G401 (cell line): Measurements from ENCODE around the gene PHYH. TPM values are rescaled to one million over a fixed set of nuclear protein-coding genes. Genes with fewer than 3 reads are reported as not detected.

ENCODE experiments used
- DNase-seq: peaks from one replicate; pipeline ENCODE4 v3.0.0-alpha.2; 2015; ENCODE audit warnings: low spot score
- in situ Hi-C: cut with HindIII; loops from 2 replicates; pipeline ENCODE4 v1.10.0; 2016; ENCODE audit warnings: low sequenced_read_pairs, mixed read lengths
- total RNA-seq: library from RNA; depleted of rRNA; stranded (reverse); fragments of >200 nt; shearing (Covaris generic); gene quantifications from 2 replicates; pipeline ENCODE4 v1.2.3, GENCODE V29; 2014

The PHYH gene
- total RNA-seq, 1 experiment from 2014 or later = 32.9 TPM

GRCh38 chr10:13327534-13327933, 27.7 kb upstream of the PHYH start:
- in situ Hi-C loops = no loop called here
- no peak for DNase-seq

GRCh38 chr10:13322615-13323148, 22.8 kb upstream of the PHYH start:
- in situ Hi-C loops = no loop called here
- no peak for DNase-seq

GRCh38 chr10:13321576-13321975, 21.7 kb upstream of the PHYH start:
- in situ Hi-C loops = no loop called here
- DNase-seq = no peak

GRCh38 chr10:13319166-13319565, 19.3 kb upstream of the PHYH start:
- in situ Hi-C loops = no loop called here
- no peak for DNase-seq

GRCh38 chr10:13317474-13317873, 17.6 kb upstream of the PHYH start:
- in situ Hi-C loops = no loop called here
- DNase-seq = no peak

- DNase-seq = no peak
- in situ Hi-C loops = no loop called here
Observed at GRCh38 chr10:13316635-13317311, 16.9 kb upstream of the PHYH start.

GRCh38 chr10:13315361-13315760, 15.5 kb upstream of the PHYH start:
- DNase-seq = no peak
- in situ Hi-C loops = no loop called here

GRCh38 chr10:13311177-13311575, 11.3 kb upstream of the PHYH start:
- no peak for DNase-seq
- in situ Hi-C loops = no loop called here

GRCh38 chr10:13310518-13311176, 10.8 kb upstream of the PHYH start:
- DNase-seq = no peak
- in situ Hi-C loops = no loop called here

- no peak for DNase-seq
- in situ Hi-C loops = no loop called here
Observed at GRCh38 chr10:13309792-13310191, 9.9 kb upstream of the PHYH start.

GRCh38 chr10:13308096-13308495, 8.2 kb upstream of the PHYH start:
- in situ Hi-C loops = no loop called here
- no peak for DNase-seq

GRCh38 chr10:13306103-13306502, 6.2 kb upstream of the PHYH start:
- DNase-seq = no peak
- in situ Hi-C loops = no loop called here

GRCh38 chr10:13302821-13303555, 3.1 kb upstream of the PHYH start:
- in situ Hi-C loops = no loop called here
- no peak for DNase-seq

- in situ Hi-C loops = no loop called here
- no peak for DNase-seq
Observed at GRCh38 chr10:13298748-13299436, 972 bp downstream of the PHYH start.

- in situ Hi-C loops = no loop called here
- DNase-seq = no peak
Observed at GRCh38 chr10:13296476-13296875, 3.4 kb downstream of the PHYH start.

- in situ Hi-C loops = no loop called here
- DNase-seq = no peak
Observed at GRCh38 chr10:13294784-13295183, 5.1 kb downstream of the PHYH start.

GRCh38 chr10:13291821-13292773, 7.8 kb downstream of the PHYH start:
- peak; percentile 78 for DNase-seq
- in situ Hi-C loops = no loop called here

- in situ Hi-C loops = no loop called here
- DNase-seq = no peak
Observed at GRCh38 chr10:13291061-13291460, 8.8 kb downstream of the PHYH start.

- DNase-seq = no peak
- in situ Hi-C loops = no loop called here
Observed at GRCh38 chr10:13284050-13284449, 15.8 kb downstream of the PHYH start.
